ENCODE measurements around the gene WDR64. TPM values are rescaled to one million over a fixed set of nuclear protein-coding genes. Genes with fewer than 3 reads are reported as not detected.

WDR64 gene
- total RNA-seq, result not detected

- DNase-seq (ENCODE audit: low spot score), result no peak
- no peak for ATAC-seq (ENCODE audit: low FRiP score)
- TF ChIP-seq, protein P1, sequence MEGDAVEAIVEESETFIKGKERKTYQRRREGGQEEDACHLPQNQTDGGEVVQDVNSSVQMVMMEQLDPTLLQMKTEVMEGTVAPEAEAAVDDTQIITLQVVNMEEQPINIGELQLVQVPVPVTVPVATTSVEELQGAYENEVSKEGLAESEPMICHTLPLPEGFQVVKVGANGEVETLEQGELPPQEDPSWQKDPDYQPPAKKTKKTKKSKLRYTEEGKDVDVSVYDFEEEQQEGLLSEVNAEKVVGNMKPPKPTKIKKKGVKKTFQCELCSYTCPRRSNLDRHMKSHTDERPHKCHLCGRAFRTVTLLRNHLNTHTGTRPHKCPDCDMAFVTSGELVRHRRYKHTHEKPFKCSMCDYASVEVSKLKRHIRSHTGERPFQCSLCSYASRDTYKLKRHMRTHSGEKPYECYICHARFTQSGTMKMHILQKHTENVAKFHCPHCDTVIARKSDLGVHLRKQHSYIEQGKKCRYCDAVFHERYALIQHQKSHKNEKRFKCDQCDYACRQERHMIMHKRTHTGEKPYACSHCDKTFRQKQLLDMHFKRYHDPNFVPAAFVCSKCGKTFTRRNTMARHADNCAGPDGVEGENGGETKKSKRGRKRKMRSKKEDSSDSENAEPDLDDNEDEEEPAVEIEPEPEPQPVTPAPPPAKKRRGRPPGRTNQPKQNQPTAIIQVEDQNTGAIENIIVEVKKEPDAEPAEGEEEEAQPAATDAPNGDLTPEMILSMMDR (IDR thresholded peaks at IDR 0.05), result no peak
Measured at GRCh38 chr1:241652012-241652411, at the start of gene WDR64. TSS of gene WDR64 (plus strand) at chr1:241652281. CDS start at chr1:241652485, 204 bp downstream.

GRCh38 chr1:241603731-241604245 is 48.3 kb upstream of the WDR64 start:
- no peak for ATAC-seq (ENCODE audit: low FRiP score)
- TF ChIP-seq, protein P1 (IDR thresholded peaks at IDR 0.05), result no peak
- no peak for DNase-seq (ENCODE audit: low spot score)

DNA sequence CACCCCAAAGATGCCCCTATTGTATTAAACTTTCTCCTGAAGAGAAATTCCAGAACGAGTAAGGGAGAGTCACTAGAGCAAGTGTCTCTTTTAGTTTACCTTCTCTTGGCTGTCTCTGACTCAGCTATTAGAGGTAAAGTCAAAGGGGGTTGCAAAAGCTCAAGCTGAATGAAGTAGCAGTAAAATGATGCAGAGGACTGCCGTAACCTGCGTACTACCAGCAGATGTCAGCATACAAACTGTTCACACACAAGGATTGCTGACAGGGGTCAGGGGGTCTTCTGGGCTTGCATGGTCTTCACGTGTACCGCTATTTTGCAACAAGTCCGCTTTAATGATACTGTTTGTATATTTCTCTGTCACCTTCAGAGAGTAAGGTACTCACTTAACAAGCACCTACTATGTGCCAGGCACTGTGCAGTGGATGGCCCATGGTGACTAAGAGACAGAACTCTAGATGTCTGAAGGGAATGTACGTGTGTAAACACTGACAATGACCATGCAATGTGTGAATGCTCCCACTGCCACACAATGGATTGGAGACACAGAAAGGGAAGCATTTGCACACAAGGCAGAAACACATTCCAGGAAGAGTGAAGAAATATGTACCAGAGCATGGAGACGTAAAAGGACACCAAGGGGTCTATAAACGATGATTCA is 46.8 kb upstream of the WDR64 start:
- TF ChIP-seq, protein P1 (IDR thresholded peaks at IDR 0.05), result no peak
- DNase-seq (ENCODE audit: low spot score) (no peak), ATAC-seq (ENCODE audit: low FRiP score) (no peak)

DNA sequence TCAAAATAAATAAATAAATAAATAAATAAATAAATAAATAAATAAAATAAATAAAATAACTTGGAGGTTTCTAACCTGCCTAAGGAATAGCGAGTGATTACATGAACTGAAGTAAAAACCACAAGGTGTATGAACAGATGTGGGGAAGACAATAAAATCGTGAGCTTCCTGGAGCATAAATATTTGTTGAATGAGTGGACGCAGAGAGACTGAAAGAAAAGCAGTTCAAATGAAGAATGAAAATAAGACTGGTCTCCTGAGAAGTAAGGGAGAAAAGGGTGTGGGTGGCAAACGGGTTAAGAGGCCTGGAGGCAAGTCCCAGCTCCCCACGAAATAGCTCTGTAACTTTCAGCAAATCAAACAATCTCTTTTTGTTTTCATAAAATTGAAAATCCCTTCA is 45.5 kb upstream of the WDR64 start:
- DNase-seq (ENCODE audit: low spot score) (no peak), ATAC-seq (ENCODE audit: low FRiP score) (no peak)
- TF ChIP-seq, protein P1 (IDR thresholded peaks at IDR 0.05), result no peak

DNA sequence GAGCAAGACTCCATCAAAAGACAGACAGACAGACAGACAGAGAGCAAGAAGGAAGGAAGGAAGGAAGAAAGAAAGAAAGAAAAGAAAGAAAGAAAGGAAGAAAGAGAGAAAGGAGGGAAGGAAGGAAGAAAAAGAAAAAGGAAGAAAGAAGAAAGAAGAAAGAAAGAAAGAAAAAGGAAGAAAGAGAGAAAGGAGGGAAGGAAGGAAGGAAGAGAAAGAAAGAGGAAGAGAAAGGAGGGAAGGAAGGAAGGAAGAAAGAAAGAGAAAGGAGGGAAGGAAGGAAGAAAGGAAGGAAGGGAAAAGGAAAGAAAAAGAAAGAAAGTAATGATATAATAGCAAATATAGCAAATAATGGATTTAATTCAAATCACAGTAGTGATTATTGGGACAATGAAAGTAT is 44.6 kb upstream of the WDR64 start:
- no peak for DNase-seq (ENCODE audit: low spot score)

DNA sequence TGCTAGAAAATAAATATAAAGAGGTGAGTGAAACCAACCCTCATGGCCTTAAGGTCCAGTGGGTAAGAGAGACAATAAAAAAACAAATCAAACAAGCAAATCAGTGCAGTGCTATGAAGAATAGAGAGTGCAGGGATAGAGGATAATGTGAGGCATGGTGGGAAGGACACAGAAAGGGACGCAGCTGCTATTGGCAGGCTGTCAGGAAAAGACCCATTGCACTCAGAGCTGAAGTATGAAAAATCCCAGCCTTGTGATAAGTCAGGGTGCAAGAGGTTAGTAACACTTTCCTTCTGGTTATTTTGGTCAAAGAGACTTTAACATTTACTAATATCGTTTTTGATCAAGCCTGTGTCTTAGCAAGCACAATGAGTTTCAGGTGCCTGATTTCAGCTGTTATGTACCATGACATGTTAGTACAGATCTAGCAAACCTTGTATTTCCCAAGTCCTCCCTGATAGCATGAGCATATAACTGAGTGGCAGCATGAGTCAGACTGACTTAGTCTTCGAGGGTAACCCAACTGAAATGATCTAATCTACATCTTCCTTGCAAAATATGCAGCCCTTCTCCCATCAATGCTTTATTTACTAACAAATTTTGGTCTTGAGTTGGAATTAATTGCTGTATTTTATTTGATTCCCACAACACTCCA is 43.6 kb upstream of the WDR64 start:
- no peak for ATAC-seq (ENCODE audit: low FRiP score)
- TF ChIP-seq, protein P1 (IDR thresholded peaks at IDR 0.05), result no peak
- no peak for DNase-seq (ENCODE audit: low spot score)

More for the DNA sequence above, 44.6 kb upstream of the WDR64 start:
- TF ChIP-seq, protein P1 (IDR thresholded peaks at IDR 0.05), result no peak
- ATAC-seq (ENCODE audit: low FRiP score), result no peak
